ENCODE data around the gene FAM107A.

DNA sequence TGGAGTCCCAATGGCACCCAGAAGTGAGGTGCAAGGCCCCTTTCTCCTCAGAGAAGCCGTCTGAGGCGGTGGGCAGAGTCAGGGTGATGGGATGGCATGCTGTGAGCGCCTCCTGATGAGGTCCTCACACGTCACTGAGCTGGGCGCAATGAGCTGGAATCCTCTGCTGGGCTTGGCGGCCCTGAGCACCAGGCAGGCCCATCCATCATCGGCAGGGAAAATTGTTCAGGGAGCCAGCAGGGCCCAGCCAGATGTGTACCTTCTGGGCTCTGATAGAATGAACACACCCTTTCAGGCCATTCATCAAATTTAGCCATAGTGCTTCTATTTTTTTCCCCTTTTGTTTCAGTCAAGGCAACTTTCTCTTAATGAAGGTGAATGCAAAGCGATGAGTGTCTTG lies 45.7 kb upstream of the FAM107A start:
- TF ChIP-seq, protein P1, sequence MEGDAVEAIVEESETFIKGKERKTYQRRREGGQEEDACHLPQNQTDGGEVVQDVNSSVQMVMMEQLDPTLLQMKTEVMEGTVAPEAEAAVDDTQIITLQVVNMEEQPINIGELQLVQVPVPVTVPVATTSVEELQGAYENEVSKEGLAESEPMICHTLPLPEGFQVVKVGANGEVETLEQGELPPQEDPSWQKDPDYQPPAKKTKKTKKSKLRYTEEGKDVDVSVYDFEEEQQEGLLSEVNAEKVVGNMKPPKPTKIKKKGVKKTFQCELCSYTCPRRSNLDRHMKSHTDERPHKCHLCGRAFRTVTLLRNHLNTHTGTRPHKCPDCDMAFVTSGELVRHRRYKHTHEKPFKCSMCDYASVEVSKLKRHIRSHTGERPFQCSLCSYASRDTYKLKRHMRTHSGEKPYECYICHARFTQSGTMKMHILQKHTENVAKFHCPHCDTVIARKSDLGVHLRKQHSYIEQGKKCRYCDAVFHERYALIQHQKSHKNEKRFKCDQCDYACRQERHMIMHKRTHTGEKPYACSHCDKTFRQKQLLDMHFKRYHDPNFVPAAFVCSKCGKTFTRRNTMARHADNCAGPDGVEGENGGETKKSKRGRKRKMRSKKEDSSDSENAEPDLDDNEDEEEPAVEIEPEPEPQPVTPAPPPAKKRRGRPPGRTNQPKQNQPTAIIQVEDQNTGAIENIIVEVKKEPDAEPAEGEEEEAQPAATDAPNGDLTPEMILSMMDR (IDR thresholded peaks at IDR 0.05): no peak
- no peak for TF ChIP-seq POLR2A (IDR thresholded peaks at IDR 0.05)
